ENCODE measurements around the gene CRIM1.

Gene CRIM1

DNA sequence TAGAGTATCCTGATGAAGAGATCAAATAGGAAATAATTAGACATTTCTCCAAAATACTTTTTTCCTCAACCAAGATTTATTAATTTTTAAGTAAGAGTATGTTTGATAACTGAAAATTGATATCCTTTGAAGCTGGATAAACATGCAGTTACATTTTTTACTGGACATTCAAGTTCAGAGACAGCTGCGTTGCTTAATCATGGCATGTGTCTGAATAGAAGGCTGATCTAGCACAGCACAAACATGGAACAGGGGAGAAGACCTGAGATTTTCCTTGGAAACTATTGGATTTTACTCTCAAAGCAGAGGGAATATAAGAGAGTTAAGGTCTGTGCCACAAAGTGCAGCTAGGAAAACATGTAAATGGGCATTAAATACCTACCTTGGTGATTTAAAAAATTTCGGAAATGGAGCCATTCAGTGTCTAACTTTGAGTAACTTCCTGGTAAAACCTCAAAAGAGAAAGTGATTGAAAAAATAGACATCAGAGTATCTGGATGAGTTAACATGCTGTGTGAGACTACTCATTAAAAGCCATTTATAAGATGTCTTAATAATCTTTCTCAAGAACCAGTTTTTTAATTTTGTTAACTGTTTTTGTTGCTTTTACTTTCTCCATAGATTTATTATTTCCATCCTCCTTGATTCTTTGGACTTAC lies 31.8 kb downstream of the CRIM1 start:
- Mint-ChIP-seq H3K4me1 (ENCODE audit: low read depth) (peaks cover 14% of the 10 kb centered on the region), H3K9me3 (no peaks in the 10 kb centered on the region), H3K4me3 (no peak overlapping the region), H3K27ac (no peak overlapping the region), H3K27me3 (peaks cover 6% of the 10 kb centered on the region), H3K36me3 (ENCODE audit: low read depth) (no peaks in the 10 kb centered on the region)
- no peak for DNase-seq

DNA sequence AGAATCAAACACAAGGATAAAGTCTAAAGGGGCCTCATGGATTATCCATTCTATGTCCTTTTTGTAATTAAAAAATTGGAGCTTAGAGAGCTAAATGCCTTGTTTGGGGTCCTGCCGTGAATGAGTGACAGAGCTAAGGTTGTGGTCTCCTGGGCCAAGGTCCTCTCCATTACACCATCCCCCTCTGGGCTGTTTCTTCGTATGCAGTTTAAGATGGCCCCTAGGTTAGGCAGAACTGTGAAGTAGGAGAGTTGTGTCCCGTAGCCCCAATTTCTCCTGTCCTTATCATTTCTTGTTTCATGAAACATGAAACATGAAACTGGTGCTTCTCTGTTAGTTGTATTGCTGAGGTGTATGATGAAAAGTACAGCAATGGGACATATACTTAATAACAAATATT lies 32.9 kb downstream of the CRIM1 start:
- Mint-ChIP-seq H3K27me3 (peaks cover 6% of the 10 kb centered on the region), H3K9me3 (no peaks in the 10 kb centered on the region), H3K4me1 (ENCODE audit: low read depth) (peaks cover 14% of the 10 kb centered on the region), H3K36me3 (ENCODE audit: low read depth) (no peaks in the 10 kb centered on the region), H3K27ac (no peak overlapping the region), H3K4me3 (no peak overlapping the region)
- DNase-seq, result no peak

DNA sequence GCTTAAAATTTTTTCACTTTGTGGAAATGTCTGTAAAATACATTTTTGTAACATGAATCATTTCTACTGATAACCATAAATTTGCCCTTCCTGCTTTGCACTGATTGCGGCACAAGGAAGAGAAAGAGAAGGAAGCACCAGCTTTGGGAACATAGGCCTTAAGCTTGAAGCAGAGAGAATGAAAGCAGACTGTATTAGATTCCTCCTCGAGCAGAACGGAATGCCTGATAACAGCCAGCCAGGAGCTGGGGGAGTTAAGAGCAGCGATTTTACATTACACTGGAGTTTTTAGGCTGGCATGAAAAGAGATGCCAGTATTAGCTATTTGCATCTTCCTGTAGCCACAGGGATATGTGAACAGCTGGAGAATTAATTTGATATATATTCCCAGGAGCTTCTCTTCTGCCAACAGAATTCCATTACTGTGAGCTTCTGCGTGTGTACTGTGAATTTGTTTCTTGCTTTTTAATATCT lies 33.5 kb downstream of the CRIM1 start:
- no peaks in the 10 kb centered on the region for H3K9me3 Mint-ChIP-seq
- no peak for DNase-seq
- peaks cover 6% of the 10 kb centered on the region for H3K27me3 Mint-ChIP-seq

DNA sequence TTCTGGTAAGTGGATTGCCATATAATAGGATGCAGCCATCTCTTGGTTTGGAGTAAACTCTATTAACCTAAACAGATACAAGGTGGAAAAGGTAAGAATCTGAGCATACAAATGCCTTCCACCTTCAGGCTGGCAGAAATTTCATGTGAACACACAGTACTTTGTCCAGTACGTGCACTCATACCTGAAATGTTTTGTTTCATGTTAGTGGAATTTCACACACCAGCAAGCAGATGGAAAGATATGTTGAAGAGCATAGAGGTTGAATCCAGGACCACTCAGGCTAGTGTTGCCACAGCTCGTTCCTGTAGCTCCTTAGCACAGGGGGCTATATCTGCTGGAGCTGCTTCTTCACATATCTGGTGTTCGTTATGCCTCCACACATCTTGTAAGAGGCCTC lies 34.0 kb downstream of the CRIM1 start:
- Mint-ChIP-seq H3K9me3 (no peaks in the 10 kb centered on the region), H3K27me3 (peaks cover 6% of the 10 kb centered on the region), H3K4me3 (no peak overlapping the region), H3K27ac (no peak overlapping the region), H3K4me1 (ENCODE audit: low read depth) (peaks cover 14% of the 10 kb centered on the region), H3K36me3 (ENCODE audit: low read depth) (no peaks in the 10 kb centered on the region)
- no peak for DNase-seq

More for the DNA sequence above, 33.5 kb downstream of the CRIM1 start:
- Mint-ChIP-seq H3K36me3 (ENCODE audit: low read depth) (no peaks in the 10 kb centered on the region), H3K4me1 (ENCODE audit: low read depth) (peaks cover 14% of the 10 kb centered on the region), H3K4me3 (no peak overlapping the region), H3K27ac (no peak overlapping the region)

DNA sequence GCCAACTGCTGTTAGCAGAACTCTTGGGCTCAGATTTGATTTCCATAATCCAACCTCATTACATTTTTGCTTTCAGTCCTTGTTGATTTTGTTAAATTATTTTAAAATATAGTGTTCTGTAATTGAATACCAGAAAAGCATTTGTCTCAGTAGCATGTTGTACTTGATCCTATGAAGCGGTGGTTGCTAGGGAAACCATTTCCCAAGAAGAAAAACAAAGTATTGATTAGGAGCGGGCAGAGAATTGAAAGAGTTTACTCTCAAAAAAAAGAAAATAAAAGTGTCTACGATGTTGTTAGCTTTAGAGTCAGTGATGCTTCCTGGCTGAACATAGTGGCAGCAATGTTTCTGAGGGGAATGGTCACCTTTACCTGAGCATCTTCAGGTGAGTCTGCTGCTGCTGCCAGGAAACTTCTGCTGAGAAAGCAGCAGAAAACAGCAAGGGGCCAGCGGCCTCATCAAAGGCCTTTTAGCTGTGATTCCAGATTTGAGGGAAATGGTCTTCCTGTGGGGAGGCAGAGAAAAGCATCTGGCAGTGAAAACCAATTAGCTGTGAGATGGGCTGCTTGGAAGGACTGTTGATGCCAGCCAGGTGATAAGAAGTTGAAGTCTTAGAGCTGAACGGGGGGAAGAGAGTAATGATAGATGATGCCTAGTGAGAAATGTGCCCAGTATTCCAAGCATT lies 37.1 kb downstream of the CRIM1 start:
- no peak for DNase-seq
- Mint-ChIP-seq H3K36me3 (ENCODE audit: low read depth) (peaks cover 3% of the 10 kb centered on the region), H3K27me3 (no peaks in the 10 kb centered on the region), H3K9me3 (no peaks in the 10 kb centered on the region), H3K4me3 (no peak overlapping the region), H3K4me1 (ENCODE audit: low read depth) (peaks cover 2% of the 10 kb centered on the region), H3K27ac (no peak overlapping the region)

DNA sequence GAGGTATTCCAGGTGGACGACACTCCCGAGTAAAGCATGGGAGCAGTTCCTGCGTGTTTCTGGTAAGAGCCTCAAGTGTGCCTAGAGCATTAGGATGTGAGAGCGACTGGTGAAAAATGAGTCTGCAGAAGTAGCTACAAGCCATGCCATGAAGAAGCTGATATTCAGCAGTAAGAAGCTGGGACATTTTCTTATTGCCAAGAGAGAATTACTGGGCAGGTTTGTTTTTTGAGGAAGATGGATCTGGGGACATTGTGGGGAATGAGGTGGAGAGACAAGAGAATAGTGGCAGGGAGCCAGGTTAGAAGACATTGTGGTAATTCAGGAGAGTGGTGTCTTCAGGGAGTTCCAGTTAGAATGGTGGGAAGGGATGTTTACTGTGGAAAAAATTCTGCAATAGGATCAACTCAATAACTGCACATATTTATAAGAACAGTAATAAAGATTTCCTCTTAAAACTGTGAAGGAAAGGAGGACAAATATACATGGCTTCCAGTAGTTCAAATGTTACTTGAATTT lies 38.2 kb downstream of the CRIM1 start:
- DNase-seq, result no peak
- no peaks in the 10 kb centered on the region for H3K4me1 Mint-ChIP-seq (ENCODE audit: low read depth)
- H3K36me3 Mint-ChIP-seq (ENCODE audit: low read depth), result peaks cover 3% of the 10 kb centered on the region
- H3K4me3 Mint-ChIP-seq, result no peak overlapping the region
- no peaks in the 10 kb centered on the region for H3K27me3 Mint-ChIP-seq
- no peak overlapping the region for H3K27ac Mint-ChIP-seq
- H3K9me3 Mint-ChIP-seq, result no peaks in the 10 kb centered on the region

DNA sequence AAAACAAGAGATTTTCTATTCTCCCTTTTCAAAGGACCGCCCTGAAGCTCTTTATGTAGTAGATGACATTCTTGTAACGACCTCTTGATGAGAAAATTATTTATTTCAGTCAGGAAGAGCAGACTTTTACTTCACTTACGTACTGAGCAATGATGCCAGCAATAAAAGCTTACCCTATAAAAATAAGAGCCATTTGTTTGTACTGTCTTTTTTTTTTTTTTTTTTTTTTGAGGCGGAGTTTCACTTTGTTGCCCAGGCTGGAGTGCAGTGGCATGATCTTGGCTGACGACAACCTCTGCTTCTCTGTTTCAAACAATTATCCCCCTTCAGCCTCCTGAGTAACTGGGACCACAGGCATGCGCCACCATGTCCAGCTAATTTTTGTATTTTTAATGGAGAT lies 39.2 kb downstream of the CRIM1 start:
- no peaks in the 10 kb centered on the region for H3K27me3 Mint-ChIP-seq
- no peak overlapping the region for H3K4me3 Mint-ChIP-seq
- no peak for DNase-seq
- no peaks in the 10 kb centered on the region for H3K4me1 Mint-ChIP-seq (ENCODE audit: low read depth)
- H3K36me3 Mint-ChIP-seq (ENCODE audit: low read depth), result peaks cover 3% of the 10 kb centered on the region
- H3K9me3 Mint-ChIP-seq, result no peaks in the 10 kb centered on the region
- no peak overlapping the region for H3K27ac Mint-ChIP-seq

DNA sequence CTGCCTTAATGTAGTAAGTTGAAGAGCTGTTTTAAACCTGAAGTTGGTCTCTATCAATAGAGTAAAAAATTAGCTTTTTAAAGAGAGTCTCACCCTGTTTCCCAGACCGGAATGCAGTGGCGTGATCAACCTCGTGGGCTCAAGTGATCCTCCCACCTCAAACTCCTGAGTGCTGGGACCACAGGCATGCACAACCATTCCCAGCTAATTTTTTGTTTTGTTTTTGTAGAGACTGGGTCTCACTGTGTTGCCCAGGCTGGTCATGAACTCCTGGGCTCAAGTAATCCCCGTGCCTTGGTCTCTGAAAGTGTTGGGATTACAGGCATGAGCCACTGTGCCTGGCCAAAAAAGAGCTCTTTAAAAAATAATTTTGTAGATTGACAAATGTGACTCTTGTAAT lies 40.3 kb downstream of the CRIM1 start:
- Mint-ChIP-seq H3K27ac (no peak overlapping the region), H3K4me3 (no peak overlapping the region), H3K9me3 (no peaks in the 10 kb centered on the region), H3K36me3 (ENCODE audit: low read depth) (peaks cover 3% of the 10 kb centered on the region), H3K27me3 (no peaks in the 10 kb centered on the region), H3K4me1 (ENCODE audit: low read depth) (no peaks in the 10 kb centered on the region)
- no peak for DNase-seq

DNA sequence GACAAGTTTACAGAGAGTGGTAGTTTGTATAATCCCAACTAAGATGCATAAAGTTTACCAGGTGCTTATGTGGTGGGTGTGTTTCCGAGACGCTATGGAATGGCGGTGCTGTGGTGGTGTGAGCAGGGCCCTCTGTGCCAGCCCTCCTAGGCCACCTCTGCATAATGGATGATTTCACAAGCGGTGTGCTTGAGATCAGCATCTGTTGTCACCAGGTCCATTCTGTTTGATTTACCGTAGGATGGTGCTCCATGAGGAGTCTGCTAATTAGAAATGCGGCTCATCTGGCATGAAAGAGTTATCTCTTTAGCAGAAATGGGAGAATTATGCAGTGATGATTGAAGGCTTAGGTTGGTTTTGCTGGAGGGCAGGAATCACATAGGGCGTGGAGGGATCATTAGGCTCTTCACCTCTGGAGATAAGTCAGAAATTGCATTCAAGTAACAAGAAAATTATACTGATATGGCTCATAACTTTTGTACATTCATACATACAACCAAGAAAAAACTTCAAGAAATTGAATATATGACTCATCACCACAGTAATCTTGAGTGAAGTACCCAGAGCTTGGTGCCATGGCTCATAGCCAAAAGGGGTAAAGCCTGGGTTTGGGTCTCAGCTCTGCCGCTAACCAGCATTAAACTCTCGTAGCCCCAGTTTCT lies 41.4 kb downstream of the CRIM1 start:
- Mint-ChIP-seq H3K27ac (no peak overlapping the region), H3K9me3 (no peaks in the 10 kb centered on the region), H3K4me1 (ENCODE audit: low read depth) (no peaks in the 10 kb centered on the region), H3K36me3 (ENCODE audit: low read depth) (peaks cover 3% of the 10 kb centered on the region), H3K27me3 (no peaks in the 10 kb centered on the region), H3K4me3 (no peak overlapping the region)
- DNase-seq, result no peak

DNA sequence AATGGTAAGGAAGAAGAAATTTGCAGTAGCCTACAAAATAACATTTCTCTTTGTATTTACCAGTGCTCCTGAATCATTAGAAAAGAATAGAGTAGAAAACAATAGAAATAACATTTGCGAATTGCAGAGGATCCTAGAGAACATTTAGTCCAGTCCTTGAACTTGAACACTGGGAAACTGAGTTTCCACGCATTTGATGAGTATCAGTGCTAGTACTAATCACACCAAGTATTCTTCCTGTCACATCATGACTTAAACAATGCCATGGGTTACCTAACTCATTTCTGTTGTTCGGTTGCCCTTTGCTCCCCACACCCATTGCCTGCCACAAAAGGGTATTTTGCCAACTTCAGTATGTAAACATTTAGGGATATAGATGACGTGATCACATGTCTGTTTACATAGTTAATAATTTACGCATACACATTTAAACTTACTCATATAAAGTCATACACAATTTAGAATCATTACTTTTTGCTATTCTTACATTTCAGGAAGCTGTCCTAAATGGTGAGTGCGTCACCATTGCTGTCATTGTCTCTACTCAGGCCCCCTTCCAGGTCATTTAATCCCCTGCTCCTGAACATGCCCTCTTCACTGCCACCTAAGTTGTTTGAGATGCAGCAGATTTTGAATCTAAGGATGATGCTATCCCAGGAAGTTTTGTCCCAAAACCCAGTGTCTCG lies 42.3 kb downstream of the CRIM1 start:
- peaks cover 3% of the 10 kb centered on the region for H3K36me3 Mint-ChIP-seq (ENCODE audit: low read depth)
- no peaks in the 10 kb centered on the region for H3K9me3 Mint-ChIP-seq
- H3K27ac Mint-ChIP-seq, result no peak overlapping the region
- H3K27me3 Mint-ChIP-seq, result no peaks in the 10 kb centered on the region
- no peak for DNase-seq
- H3K4me3 Mint-ChIP-seq, result no peak overlapping the region
- no peaks in the 10 kb centered on the region for H3K4me1 Mint-ChIP-seq (ENCODE audit: low read depth)

DNA sequence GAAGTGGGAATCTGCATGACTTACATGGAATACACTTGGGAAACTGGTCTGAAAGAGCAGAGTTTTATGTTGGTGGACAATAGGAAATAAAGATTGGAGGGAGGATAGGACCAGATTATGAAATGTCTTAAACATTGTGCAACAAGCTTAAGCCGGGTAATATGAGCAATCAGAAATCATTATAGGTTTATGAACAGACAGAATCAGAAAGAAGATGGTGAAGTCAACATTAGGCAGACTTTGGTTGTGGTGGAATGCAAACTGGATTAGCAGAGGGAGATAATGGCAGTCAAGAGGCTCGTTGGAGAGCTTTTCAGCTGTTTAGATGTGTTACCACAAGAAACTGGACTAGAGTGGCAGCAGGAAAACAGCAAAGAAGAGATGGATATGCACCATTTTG lies 43.5 kb downstream of the CRIM1 start:
- Mint-ChIP-seq H3K4me3 (no peak overlapping the region), H3K9me3 (no peaks in the 10 kb centered on the region), H3K27me3 (no peaks in the 10 kb centered on the region), H3K27ac (no peak overlapping the region), H3K36me3 (ENCODE audit: low read depth) (peaks cover 3% of the 10 kb centered on the region), H3K4me1 (ENCODE audit: low read depth) (no peaks in the 10 kb centered on the region)
- no peak for DNase-seq

DNA sequence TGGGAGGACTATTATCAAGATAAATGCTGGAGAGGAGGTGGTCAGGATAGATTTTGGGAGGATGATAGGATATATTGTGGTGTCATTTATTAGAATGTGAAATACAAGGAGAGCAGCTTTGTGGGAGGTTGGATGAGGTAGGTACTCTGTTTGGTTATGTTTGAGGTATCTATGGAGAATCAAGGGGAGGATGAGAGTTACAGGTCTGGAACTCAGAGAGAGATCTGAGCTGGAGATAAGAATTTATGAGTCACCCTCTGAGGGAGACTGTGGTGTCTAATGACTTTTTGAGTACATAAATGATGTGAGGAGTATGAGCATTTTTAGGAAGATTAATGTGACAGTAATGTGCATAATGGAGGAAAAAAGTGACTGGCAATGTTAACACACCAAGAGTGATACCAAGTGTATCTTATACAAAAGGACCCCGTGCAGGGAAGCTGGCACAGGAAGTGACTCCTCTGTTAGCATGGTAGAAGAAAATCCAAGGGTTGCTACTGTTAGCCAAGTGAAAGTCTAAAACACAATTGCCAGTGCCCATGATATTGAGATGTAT lies 48.2 kb downstream of the CRIM1 start:
- H3K4me3 Mint-ChIP-seq, result no peak overlapping the region
- H3K27ac Mint-ChIP-seq, result no peak overlapping the region
- H3K9me3 Mint-ChIP-seq, result no peaks in the 10 kb centered on the region
- no peak for DNase-seq
- no peaks in the 10 kb centered on the region for H3K27me3 Mint-ChIP-seq
- H3K36me3 Mint-ChIP-seq (ENCODE audit: low read depth), result no peaks in the 10 kb centered on the region
- no peaks in the 10 kb centered on the region for H3K4me1 Mint-ChIP-seq (ENCODE audit: low read depth)

DNA sequence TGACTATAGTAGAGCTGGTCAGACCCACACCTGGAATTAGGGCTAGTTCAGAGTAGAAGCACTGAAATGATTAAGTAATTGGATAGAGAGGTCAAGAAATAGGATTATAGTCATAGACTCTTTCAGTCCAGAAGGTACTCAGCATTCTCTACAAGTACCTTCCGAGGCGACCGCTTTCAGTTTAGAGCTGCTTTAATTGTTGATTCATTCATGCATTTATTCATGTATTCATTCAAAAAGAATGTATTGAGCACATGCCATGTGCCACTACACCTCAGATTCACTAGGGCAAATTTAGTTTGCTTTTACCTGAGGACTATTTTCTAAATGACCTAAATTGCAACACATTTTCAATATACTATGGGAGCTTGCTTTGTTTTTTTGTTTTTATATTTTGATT lies 48.7 kb downstream of the CRIM1 start:
- Mint-ChIP-seq H3K27me3 (no peaks in the 10 kb centered on the region), H3K36me3 (ENCODE audit: low read depth) (no peaks in the 10 kb centered on the region), H3K9me3 (no peaks in the 10 kb centered on the region), H3K27ac (no peak overlapping the region), H3K4me1 (ENCODE audit: low read depth) (no peaks in the 10 kb centered on the region), H3K4me3 (no peak overlapping the region)
- DNase-seq, result no peak

DNA sequence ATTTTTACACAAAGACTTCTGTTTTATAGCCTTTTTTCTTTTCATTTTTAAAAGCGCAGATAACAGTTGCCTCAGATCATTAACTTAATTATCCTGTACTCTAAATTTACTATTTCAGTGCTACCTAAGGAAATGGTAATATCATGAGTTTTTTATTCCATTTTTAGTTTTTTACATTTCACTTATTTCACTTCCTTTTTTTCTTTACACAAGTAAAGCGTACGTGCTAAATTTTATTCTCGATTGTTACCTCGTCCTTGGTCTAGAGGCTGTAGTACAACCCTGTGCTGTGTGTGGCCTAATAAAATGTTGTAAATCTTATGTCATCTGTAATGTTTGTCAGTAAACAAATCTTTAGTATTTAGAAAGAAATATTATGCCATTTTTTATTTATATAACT lies 49.2 kb downstream of the CRIM1 start:
- Mint-ChIP-seq H3K4me3 (no peak overlapping the region), H3K27me3 (no peaks in the 10 kb centered on the region), H3K27ac (no peak overlapping the region), H3K9me3 (no peaks in the 10 kb centered on the region), H3K4me1 (ENCODE audit: low read depth) (no peaks in the 10 kb centered on the region), H3K36me3 (ENCODE audit: low read depth) (no peaks in the 10 kb centered on the region)
- DNase-seq, result no peak

Data from activated T-cell treated with anti-CD3 and anti-CD28 coated beads, Interleukin-2, amount 50 U/mL, for 24 hours (primary cell).